HG02678 (cell line): Measurements from ENCODE around the gene LCN12.
"Not testable (repeated sequence)": the region's sequence is repeated elsewhere in the genome, so short reads cannot be mapped to it uniquely, and the experiment has no call there.

Experiments used
- ATAC-seq: cut with Tn5 transposase; IDR thresholded peaks from one replicate; pipeline ENCODE4 v1.9.1; 2021; ENCODE audit warnings: mild to moderate bottlenecking, moderate library complexity; ENCODE audit not compliant: unreplicated experiment

LCN12 gene

DNA sequence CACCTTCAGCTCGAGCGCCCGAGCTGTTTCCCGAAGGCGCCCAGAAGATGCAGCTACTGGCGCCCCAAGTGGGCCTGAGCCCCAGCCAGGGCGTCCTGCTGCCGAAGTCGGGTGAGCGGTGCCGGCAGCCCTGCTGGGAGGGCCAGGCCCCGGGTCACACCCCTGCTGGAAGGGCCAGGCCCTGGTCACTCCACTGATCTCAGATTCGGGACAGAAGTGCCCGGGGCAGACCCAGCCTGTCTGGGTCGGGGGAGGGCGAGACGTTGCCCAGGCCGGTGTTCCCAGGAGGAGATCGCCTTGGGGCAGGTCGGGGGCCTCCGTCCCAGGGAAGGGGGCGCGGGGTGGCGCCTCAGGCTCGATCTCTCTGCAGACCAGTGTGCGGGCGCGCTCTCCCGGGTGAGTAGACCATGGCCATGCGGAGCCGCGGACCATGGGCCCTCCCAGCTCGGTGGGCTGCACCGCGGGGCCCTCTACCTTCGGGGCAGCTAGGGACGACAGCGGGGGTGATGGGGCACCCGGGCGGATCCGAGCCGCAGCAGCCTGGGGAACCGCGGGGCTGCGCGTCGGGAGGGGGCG is 33.0 kb downstream of the LCN12 start:
- ATAC-seq: no peak

- ATAC-seq: no peak
Observed at GRCh38 chr9:136985853-136986252, 33.8 kb downstream of the LCN12 start.

- ATAC-seq: no peak
Observed at GRCh38 chr9:136988872-136989271, 36.8 kb downstream of the LCN12 start.

DNA sequence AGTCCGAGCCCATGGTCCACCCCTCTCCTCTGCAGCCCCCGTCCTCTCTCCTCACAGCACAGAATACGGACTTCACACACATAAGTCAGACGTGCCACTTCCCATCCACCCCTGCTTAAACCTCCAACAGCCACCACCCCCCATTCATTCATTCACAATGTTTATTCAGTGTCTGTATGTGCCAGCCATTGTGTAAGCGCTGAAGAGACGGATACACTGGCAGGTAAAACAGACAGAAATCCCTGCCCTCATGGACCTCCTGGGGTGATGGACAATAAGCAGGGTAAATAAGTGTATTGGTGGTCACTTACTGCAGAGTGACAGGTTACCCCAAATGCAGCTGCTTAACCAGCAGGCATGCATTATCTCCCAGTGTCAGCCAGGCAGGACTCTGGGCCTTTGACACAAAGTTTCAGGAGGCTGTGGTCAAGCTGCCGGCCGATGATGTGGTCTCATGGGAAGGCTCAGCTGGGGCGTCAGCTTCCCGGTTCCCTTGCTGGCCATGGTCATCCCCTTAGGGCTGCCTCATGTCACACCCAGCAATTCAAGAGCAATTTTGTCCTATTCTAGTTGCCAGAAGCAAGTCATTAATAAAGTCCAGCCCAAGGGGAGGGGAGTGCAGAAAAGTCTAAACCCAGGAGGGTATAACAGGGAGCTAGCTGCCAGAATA is 38.3 kb downstream of the LCN12 start:
- ATAC-seq: no peak

DNA sequence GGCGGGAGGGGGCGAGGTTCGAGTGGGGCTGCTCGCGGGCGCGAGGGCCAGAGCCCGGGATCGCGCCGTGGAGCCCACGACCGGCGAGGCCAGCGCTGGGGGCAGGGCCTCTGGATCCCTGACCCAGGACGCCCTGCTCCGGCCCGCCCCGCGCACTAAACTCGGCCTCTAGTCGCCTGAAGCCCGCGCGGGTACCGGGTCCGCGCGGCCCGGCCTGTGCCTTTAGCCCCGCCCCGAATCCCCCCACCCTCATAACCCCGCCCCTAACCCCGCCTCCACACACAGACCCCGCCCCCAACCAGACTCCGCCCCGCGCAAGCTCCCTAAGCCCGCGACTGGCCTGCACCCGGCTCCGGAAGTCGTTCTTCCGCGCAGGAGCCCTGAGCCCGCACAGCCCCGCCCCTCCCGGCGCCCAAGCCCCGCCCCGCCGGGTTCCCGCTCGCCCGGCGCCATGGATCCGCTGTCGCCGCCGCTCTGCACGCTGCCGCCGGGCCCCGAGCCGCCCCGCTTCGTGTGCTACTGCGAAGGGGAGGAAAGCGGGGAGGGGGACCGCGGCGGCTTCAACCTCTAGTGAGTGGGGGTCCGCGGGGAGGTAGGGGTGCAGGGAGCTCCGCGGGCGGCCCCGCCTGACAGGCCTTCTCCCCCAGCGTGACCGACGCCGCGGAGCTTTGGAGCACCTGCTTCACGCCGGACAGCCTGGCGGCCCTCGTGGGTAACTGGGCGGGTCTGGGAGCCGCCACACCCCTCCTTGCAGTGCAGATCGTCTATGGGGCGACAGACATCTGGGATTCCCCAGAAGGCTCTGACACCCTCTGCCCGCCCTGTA is 40.1 kb downstream of the LCN12 start, which contains the start of gene PAXX:
TSS of gene PAXX (plus strand) at position 430 of the 826 bp plus-strand sequence. CDS start at position 452, 22 bp downstream.
- peak; percentile 76 for ATAC-seq

- ATAC-seq: no peak
Observed at GRCh38 chr9:136992819-136993369, 40.8 kb downstream of the LCN12 start.

- no peak for ATAC-seq
Observed at GRCh38 chr9:136994180-136994887, 42.3 kb downstream of the LCN12 start.

GRCh38 chr9:136994888-136995230 is 42.8 kb downstream of the LCN12 start:
- no peak for ATAC-seq

- no peak for ATAC-seq
Observed at GRCh38 chr9:136995362-136995761, 43.3 kb downstream of the LCN12 start.

DNA sequence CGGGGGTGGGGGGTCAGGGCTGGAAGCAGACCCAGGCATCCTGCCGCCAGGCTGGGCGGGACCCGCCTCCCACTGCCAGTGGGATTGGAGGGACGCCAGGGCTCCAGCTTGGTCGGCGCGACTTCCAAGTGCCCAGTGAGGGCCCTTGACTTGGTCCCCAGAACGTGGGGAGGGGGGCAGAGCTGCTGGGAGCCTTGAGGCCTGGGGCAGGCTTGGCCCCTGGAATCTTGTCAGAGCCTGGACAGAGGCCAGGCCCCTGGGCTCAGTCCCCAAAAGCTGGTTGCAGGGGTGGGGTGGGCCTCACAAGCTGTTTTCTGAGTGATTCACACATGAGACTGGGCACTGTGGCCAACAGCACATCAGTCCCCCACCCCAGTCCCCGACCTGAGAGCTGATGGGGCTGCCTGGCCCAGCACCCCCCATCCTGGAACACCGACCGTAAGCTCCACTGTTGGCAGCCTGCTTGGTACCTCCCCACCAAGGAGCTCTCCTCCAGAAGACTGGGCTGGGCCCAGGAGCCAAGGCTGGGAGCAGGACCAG is 43.8 kb downstream of the LCN12 start:
- ATAC-seq: no peak

GRCh38 chr9:136996361-136997292 is 44.6 kb downstream of the LCN12 start, which contains the start of gene CLIC3:
CLIC3 (minus strand) TSS chr9:136996568; CDS start chr9:136996543, 25 bp downstream.
- no peak for ATAC-seq

- no peak for ATAC-seq
Observed at GRCh38 chr9:136997371-136997770, 45.3 kb downstream of the LCN12 start.

GRCh38 chr9:136997830-136998234 is 45.8 kb downstream of the LCN12 start:
- ATAC-seq: no peak

DNA sequence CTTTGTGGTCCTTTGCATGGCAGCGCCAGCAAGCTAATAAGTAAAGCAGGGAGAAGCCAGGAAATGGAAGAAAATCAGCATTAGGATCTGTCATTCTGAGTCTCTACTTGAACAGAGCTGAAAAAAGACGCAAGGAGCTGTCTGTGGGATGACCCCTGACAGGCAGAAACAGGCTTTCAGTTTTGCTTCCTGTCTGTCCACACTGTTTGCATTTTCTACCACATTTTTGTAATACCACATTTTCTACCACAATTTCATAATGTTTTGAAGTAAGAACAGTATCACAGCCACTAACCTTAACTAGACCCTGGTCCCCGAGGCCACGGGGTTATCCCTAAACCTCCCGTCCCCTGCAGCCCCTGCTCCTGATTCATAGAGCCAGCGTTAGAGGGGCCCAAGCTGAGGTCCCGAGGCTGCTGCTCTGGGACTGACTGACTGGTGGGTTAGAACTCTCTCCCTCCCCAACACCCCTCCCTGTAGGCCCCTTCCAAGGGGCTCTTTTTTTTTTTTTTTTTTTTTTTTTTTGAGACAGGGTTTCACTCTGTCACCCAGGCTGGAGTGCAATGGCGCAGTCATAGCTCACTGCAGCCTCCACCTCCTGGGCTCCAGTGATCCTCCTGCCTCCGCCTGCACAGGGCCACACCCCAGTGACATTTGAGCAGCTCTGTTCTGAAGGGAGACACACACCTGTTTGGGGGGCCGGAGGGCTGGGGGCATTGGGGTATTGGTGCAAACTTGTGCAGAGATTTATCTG is 48.3 kb downstream of the LCN12 start:
- ATAC-seq: peak; percentile 75

- ATAC-seq: no peak
Observed at GRCh38 chr9:137001857-137002645, 50.0 kb downstream of the LCN12 start.

GRCh38 chr9:137002646-137003041 is 50.6 kb downstream of the LCN12 start:
- ATAC-seq: no peak

DNA sequence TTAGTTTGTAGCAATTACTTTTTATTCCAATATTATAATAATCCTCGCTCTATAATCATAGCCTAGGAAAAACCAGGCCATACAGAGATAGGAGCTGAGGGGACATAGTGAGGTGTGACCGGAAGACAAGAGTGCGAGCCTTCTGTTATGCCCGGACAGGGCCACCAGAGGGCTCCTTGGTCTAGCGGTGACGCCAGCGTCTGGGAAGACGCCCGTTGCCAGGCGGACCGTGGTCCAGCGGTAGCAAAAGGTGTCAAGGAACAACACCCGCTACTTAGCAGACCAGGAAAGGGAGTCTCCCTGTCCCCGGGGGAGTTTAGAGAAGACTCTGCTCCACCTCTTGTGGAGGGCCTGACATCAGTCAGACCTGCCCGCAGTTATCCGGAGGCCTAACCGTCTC is 52.2 kb downstream of the LCN12 start:
- not testable (repeated sequence) for ATAC-seq
